ENCODE measurements around the gene DPCD. TPM values are rescaled to one million over a fixed set of nuclear protein-coding genes. Genes with fewer than 3 reads are reported as not detected.

The DPCD gene
- total RNA-seq, 4 donors from 2014 or later: 13.8 to 24.2 (median 18.1) TPM

DNA sequence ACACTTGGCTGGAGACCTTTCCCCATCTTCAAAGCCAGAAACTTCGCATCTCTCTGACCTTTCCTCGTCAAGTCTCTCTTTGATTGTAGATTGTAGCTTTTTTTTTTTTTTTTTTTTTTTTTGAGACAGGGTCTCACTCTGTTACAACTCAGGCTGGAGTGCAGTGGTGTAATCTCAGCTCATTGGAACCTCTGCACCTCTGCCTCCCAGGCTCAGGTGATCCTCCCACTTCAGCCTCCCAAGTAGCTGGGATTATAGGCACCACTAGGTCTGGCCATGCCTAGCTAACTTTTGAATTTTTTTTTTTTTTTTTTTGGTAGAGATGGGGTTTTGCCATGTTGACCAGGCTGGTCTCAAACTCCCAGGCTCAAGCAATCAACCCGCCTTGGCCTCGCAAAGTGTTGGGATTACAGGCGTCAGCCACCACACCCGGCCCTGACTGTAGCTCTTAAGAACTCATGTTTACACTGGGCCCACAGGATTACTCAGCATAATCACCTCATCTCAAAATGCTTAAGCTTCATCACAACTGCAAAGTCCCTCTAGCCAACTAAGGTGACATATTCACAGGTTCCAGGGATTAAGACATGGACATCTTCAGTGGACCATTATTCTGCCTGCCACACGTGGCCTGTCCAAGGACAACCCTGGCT, 11.8 kb upstream of the DPCD start:
- TF ChIP-seq, protein P1, sequence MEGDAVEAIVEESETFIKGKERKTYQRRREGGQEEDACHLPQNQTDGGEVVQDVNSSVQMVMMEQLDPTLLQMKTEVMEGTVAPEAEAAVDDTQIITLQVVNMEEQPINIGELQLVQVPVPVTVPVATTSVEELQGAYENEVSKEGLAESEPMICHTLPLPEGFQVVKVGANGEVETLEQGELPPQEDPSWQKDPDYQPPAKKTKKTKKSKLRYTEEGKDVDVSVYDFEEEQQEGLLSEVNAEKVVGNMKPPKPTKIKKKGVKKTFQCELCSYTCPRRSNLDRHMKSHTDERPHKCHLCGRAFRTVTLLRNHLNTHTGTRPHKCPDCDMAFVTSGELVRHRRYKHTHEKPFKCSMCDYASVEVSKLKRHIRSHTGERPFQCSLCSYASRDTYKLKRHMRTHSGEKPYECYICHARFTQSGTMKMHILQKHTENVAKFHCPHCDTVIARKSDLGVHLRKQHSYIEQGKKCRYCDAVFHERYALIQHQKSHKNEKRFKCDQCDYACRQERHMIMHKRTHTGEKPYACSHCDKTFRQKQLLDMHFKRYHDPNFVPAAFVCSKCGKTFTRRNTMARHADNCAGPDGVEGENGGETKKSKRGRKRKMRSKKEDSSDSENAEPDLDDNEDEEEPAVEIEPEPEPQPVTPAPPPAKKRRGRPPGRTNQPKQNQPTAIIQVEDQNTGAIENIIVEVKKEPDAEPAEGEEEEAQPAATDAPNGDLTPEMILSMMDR (IDR thresholded peaks at IDR 0.05): no peak
- no peak for DNase-seq (ENCODE audit: extremely low spot score)
- 86% methylated on average over 7 of the region's 7 CpGs for WGBS
- intact Hi-C loops (cut with DNase I): no loop called here
- no peaks in the 10 kb centered on the region for H3K4me1 ChIP-seq
- H3K9me3 ChIP-seq: peaks cover 0 to 14% (median 11%) of the 10 kb centered on the region in 4 donors
- H3K36me3 ChIP-seq: peaks cover 24 to 54% (median 41%) of the 10 kb centered on the region in 4 donors
- H3K27me3 ChIP-seq: no peaks in the 10 kb centered on the region
- H3K4me3 ChIP-seq: no peak overlapping the region
- H3K27ac ChIP-seq (replicated peaks in 1 of 4): no peak overlapping the region

DNA sequence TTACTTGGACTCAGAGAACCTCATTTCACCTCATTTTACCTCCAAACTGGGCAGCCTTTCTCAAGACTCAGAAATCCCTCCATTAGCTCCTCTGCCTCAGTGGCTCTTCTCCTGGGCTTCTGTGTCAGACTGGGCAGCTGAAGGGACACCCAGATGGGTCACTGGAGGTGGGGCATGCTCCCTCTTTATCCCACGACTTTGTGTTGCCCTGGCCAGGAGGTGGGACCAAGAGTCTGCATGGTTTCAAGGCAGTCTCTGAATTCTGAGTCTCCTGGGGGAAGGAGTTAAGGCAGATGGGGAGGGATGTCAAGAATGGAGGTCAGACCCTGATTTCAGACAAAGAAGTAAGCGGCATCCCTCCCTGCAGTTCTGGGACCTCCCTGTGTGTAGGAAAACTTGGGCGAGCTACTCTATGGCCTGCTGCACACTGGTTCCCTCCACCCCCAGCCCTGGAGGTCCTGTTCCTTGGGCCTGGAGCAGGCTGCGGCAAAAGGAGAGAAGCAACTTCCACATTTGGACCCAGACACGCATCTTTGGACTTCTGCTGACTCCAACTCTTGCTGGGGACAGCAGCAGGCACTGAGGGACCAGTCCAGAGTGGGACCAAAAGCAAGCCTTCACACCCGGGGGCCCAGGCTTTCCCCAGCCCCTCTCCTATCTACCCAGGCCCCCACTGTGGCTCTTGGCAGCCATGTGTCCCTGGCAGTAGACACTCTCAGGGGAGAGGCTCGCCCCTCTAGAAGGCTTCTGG, 10.8 kb upstream of the DPCD start:
- TF ChIP-seq EP300 (IDR thresholded peaks at IDR 0.05) (no peak), POLR2AphosphoS5 (IDR thresholded peaks at IDR 0.05) (no peak), POLR2A (IDR thresholded peaks at IDR 0.05; ENCODE audit: low read depth) (no peak)
- TF ChIP-seq, protein P1 (IDR thresholded peaks at IDR 0.05): no peak
- no peaks in the 10 kb centered on the region for H3K27me3 ChIP-seq
- no peak for DNase-seq (ENCODE audit: extremely low spot score)
- H3K27ac ChIP-seq (replicated peaks in 1 of 4): no peak overlapping the region
- WGBS: 90% methylated on average over 6 of the region's 7 CpGs
- H3K4me1 ChIP-seq: no peaks in the 10 kb centered on the region
- no peak overlapping the region for H3K4me3 ChIP-seq
- H3K9me3 ChIP-seq: peaks cover 0 to 11% (median 10%) of the 10 kb centered on the region in 4 donors
- intact Hi-C loops (cut with DNase I): no loop called here
- peaks cover 25 to 64% (median 49%) of the 10 kb centered on the region in 4 donors for H3K36me3 ChIP-seq

GRCh38 chr10:101578192-101578591, 9.9 kb upstream of the DPCD start:
- H3K27ac ChIP-seq (replicated peaks in 1 of 4): no peak overlapping the region
- no peak overlapping the region for H3K4me3 ChIP-seq
- H3K27me3 ChIP-seq: no peaks in the 10 kb centered on the region
- peaks cover 32 to 72% (median 58%) of the 10 kb centered on the region in 4 donors for H3K36me3 ChIP-seq
- H3K9me3 ChIP-seq: peaks cover 0 to 2% (median under 1%) of the 10 kb centered on the region in 4 donors
- TF ChIP-seq, protein P1 (IDR thresholded peaks at IDR 0.05): no peak
- TF ChIP-seq EP300 (IDR thresholded peaks at IDR 0.05): no peak
- no peaks in the 10 kb centered on the region for H3K4me1 ChIP-seq
- intact Hi-C loops (cut with DNase I): no loop called here
- no peak for DNase-seq (ENCODE audit: extremely low spot score)
- 89% methylated on average over 5 of the region's 5 CpGs for WGBS

DNA sequence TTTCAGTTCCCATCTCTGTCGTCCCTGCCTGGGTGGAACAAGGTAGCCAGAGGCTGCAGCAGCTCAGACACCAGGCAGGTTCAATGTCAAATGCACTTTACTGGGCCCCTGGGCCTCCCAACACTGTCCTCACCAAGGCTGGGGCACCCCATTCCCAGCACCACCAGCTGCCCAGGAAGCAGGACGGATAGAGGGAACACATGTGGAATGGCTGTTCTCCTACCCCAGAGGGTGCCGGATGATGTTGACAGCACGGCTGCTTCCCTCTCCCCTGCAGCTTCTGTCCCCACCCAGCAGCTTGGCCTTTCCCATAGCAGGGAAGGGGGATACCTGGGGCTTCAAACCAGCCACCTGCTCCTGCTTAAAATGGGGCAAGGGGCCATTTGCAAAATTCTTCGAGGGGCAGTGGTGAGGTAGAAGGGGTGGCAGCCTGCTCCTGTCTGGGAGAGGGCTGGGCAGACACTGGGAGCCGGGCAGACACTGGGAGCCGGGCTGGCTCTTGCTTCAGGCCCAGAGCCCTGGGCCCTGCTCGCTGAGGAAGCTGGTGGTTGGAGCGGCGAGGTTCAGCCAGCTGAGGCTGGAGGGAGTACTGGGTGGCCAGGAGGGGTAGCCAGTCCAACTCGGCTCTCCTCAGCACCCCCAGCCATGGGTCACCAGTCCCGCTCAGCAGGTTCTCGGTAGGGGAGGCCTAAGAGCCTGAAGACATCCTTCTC, 9.2 kb upstream of the DPCD start:
- intact Hi-C loops (cut with DNase I): no loop called here
- Histone ChIP-seq H3K27ac (replicated peaks in 1 of 4) (no peak overlapping the region), H3K36me3 (peaks cover 34 to 80% (median 64%) of the 10 kb centered on the region in 4 donors), H3K4me3 (no peak overlapping the region), H3K4me1 (no peaks in the 10 kb centered on the region), H3K27me3 (no peaks in the 10 kb centered on the region), H3K9me3 (no peaks in the 10 kb centered on the region)
- TF ChIP-seq, protein P1 (IDR thresholded peaks at IDR 0.05): no peak
- no peak for TF ChIP-seq POLR2A (IDR thresholded peaks at IDR 0.05; ENCODE audit: low read depth)
- TF ChIP-seq POLR2AphosphoS5 (IDR thresholded peaks at IDR 0.05): no peak
- TF ChIP-seq EP300 (IDR thresholded peaks at IDR 0.05): no peak
- no peak for DNase-seq (ENCODE audit: extremely low spot score)
- WGBS: 93% methylated on average over 13 of the region's 13 CpGs
